IPS-NIHi11 (cell line): ENCODE measurements around the gene PDXK.

Source experiments
- DNase-seq: peaks from one replicate; pipeline ENCODE4 v3.0.0; 2012; ENCODE audit warnings: mixed read lengths, low spot score

PDXK gene

GRCh38 chr21:43723648-43724047 lies 4.7 kb downstream of the PDXK start:
- DNase-seq, result no peak

- DNase-seq, result no peak
Measured at GRCh38 chr21:43726686-43727518, 8.0 kb downstream of the PDXK start.

- DNase-seq, result no peak
Measured at GRCh38 chr21:43727519-43728153, 8.7 kb downstream of the PDXK start.

GRCh38 chr21:43728154-43728466 lies 9.2 kb downstream of the PDXK start:
- no peak for DNase-seq

GRCh38 chr21:43728467-43729390 lies 9.8 kb downstream of the PDXK start:
- DNase-seq, result peak; percentile 88

GRCh38 chr21:43731476-43731875 lies 12.5 kb downstream of the PDXK start:
- no peak for DNase-seq

- no peak for DNase-seq
Measured at GRCh38 chr21:43731891-43732711, 13.2 kb downstream of the PDXK start.

- no peak for DNase-seq
Measured at GRCh38 chr21:43733060-43733459, 14.1 kb downstream of the PDXK start.

GRCh38 chr21:43733529-43734071 lies 14.7 kb downstream of the PDXK start:
- no peak for DNase-seq

- DNase-seq, result no peak
Measured at GRCh38 chr21:43734131-43734927, 15.4 kb downstream of the PDXK start.

- DNase-seq, result no peak
Measured at GRCh38 chr21:43734928-43735229, 15.9 kb downstream of the PDXK start.

- no peak for DNase-seq
Measured at GRCh38 chr21:43735236-43736091, 16.5 kb downstream of the PDXK start.

- no peak for DNase-seq
Measured at GRCh38 chr21:43736224-43736883, 17.4 kb downstream of the PDXK start.

- DNase-seq, result no peak
Measured at GRCh38 chr21:43737158-43737950, 18.4 kb downstream of the PDXK start.

GRCh38 chr21:43739621-43740435 lies 20.9 kb downstream of the PDXK start:
- peak; percentile 49 for DNase-seq

- peak; percentile 77 for DNase-seq
Measured at GRCh38 chr21:43740497-43741156, 21.7 kb downstream of the PDXK start.
